DOHH2 (cell line): Measurements from ENCODE around the gene PSMA2.

Source experiments
- EZH2phosphoT487 ChIP-seq: fragments of 200-600 bp; sonication (generic); IDR thresholded peaks from 2 replicates; pipeline ENCODE4 v1.6.1; 2017; ENCODE audit warnings: borderline replicate concordance, mild to moderate bottlenecking, antibody characterized with exemption, low read length, moderate library complexity, mixed read lengths
- TF ChIP-seq, protein P1 (sequence below): fragments of 200-600 bp; sonication (generic); IDR thresholded peaks from one replicate; pipeline ENCODE4 v1.5.1; 2014; ENCODE audit warnings: antibody characterized with exemption, mild to moderate bottlenecking, low read depth, low read length; ENCODE audit not compliant: poor library complexity, severe bottlenecking

- TF ChIP-seq, protein P1, sequence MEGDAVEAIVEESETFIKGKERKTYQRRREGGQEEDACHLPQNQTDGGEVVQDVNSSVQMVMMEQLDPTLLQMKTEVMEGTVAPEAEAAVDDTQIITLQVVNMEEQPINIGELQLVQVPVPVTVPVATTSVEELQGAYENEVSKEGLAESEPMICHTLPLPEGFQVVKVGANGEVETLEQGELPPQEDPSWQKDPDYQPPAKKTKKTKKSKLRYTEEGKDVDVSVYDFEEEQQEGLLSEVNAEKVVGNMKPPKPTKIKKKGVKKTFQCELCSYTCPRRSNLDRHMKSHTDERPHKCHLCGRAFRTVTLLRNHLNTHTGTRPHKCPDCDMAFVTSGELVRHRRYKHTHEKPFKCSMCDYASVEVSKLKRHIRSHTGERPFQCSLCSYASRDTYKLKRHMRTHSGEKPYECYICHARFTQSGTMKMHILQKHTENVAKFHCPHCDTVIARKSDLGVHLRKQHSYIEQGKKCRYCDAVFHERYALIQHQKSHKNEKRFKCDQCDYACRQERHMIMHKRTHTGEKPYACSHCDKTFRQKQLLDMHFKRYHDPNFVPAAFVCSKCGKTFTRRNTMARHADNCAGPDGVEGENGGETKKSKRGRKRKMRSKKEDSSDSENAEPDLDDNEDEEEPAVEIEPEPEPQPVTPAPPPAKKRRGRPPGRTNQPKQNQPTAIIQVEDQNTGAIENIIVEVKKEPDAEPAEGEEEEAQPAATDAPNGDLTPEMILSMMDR = no peak
- no peak for TF ChIP-seq EZH2phosphoT487
Measured at GRCh38 chr7:42946627-42946950, 14.6 kb upstream of the PSMA2 start.
